Measurements from ENCODE around the gene KCNA1.

DNA sequence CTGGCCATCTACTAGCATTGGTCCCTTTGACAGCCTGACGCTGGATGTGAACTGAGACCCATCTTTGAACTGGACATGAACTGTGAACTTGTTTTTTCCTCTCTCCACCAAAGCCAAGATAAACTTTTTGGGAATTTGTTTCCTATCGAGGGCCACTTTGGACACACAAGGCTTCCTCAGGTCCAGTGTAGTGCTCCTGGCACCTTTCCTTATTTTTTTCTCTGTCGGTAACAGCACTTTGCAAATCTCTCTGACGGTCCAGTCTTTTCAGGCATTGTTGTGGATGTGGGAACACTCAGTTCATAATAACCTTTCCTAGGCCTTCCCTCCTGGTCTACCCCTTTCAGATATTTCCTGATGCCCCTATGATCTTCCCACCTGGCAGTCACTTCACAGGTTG is 5.0 kb downstream of the KCNA1 start:
- TF ChIP-seq, protein P1, sequence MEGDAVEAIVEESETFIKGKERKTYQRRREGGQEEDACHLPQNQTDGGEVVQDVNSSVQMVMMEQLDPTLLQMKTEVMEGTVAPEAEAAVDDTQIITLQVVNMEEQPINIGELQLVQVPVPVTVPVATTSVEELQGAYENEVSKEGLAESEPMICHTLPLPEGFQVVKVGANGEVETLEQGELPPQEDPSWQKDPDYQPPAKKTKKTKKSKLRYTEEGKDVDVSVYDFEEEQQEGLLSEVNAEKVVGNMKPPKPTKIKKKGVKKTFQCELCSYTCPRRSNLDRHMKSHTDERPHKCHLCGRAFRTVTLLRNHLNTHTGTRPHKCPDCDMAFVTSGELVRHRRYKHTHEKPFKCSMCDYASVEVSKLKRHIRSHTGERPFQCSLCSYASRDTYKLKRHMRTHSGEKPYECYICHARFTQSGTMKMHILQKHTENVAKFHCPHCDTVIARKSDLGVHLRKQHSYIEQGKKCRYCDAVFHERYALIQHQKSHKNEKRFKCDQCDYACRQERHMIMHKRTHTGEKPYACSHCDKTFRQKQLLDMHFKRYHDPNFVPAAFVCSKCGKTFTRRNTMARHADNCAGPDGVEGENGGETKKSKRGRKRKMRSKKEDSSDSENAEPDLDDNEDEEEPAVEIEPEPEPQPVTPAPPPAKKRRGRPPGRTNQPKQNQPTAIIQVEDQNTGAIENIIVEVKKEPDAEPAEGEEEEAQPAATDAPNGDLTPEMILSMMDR (IDR thresholded peaks at IDR 0.05) = no peak
- TF ChIP-seq EZH2phosphoT487 (IDR thresholded peaks at IDR 0.05) = no peak
